Rectal smooth muscle tissue (tissue), 1 donor: ENCODE measurements around the gene FBN1.

Experiments
- H3K27ac ChIP-seq: one replicate; pipeline ENCODE4 v1.7.0; 2013; ENCODE audit warnings: low read depth, low read length, inconsistent platforms
- H3K27me3 ChIP-seq: one replicate; pipeline ENCODE4 v1.7.0; 2013; ENCODE audit warnings: low read length; ENCODE audit not compliant: control insufficient read depth, insufficient read depth
- H3K36me3 ChIP-seq: one replicate; pipeline ENCODE4 v1.7.0; 2013; ENCODE audit warnings: low read length; ENCODE audit not compliant: control insufficient read depth, insufficient read depth
- H3K4me1 ChIP-seq: one replicate; pipeline ENCODE4 v1.7.0; 2013; ENCODE audit warnings: low read length; ENCODE audit not compliant: control insufficient read depth, insufficient read depth
- H3K4me3 ChIP-seq: one replicate; pipeline ENCODE4 v1.7.0; 2013; ENCODE audit warnings: low read length
- H3K9ac ChIP-seq: one replicate; pipeline ENCODE4 v1.7.0; 2013; ENCODE audit warnings: low read length

FBN1 gene

DNA sequence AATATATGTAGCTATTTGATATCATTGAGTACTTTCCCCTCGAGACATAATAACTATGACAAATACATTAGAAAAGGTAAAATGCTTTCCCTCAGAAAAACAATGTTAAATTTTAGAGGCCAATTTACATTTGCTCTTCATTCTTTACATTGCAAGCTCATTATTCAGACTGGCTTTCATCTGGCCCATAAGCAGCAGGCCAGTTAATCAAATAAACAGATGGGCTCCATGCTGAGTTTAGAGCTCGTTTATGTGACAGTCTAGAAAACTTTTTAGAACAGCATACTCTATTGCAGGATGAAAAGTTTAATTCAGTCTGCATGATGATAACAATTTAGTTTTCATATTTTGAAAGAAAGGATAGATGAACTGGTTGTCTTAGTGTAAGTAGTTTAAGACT lies 163.7 kb downstream of the FBN1 start:
- Histone ChIP-seq H3K36me3 (peaks cover 4% of the 10 kb centered on the region), H3K4me3 (no peak overlapping the region), H3K9ac (no peak overlapping the region), H3K27me3 (no peaks in the 10 kb centered on the region), H3K4me1 (no peaks in the 10 kb centered on the region), H3K27ac (no peak overlapping the region)

DNA sequence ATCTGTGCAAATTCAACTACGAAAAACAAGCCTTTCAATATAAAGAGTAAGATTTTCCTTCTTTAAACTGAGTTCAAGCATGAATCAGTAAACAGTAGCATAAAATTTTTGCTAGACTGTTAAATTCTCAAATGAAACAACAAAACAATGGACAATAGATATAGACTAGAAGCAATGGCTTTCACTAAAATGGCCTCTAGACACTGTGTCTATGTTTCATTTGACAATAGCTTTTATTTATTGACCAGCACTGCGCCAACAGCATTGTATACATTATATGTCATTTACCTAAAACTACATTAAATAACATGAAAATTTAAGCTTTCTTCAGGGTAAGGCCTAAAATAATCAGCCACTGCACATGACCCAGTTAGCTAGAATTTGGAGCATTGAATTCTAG lies 165.8 kb downstream of the FBN1 start:
- no peak overlapping the region for H3K4me3 ChIP-seq
- no peak overlapping the region for H3K9ac ChIP-seq
- H3K36me3 ChIP-seq: peaks cover 4% of the 10 kb centered on the region
- no peak overlapping the region for H3K27ac ChIP-seq
- no peaks in the 10 kb centered on the region for H3K27me3 ChIP-seq
- H3K4me1 ChIP-seq: no peaks in the 10 kb centered on the region

DNA sequence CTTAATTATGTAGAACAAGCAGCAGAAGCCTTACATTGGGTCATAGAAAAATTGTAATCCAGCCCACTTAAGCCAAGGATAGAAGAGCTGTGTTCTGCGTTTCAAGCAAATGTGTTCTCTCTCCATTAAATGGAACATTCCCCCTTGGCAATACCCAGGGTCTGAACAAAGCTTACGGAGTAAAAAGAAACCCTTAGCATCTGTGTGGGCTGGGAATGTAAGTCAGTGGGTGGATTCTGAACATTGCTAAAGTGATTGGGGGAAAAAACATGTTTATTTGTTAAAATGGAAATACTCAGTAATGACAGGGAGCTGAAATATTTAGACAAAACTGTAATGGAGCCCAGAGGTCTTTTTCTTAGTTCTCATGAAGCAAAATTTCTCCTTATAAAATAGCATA lies 166.9 kb downstream of the FBN1 start:
- no peaks in the 10 kb centered on the region for H3K4me1 ChIP-seq
- H3K27me3 ChIP-seq: no peaks in the 10 kb centered on the region
- H3K4me3 ChIP-seq: no peak overlapping the region
- no peak overlapping the region for H3K27ac ChIP-seq
- H3K9ac ChIP-seq: no peak overlapping the region
- peaks cover 7% of the 10 kb centered on the region for H3K36me3 ChIP-seq

DNA sequence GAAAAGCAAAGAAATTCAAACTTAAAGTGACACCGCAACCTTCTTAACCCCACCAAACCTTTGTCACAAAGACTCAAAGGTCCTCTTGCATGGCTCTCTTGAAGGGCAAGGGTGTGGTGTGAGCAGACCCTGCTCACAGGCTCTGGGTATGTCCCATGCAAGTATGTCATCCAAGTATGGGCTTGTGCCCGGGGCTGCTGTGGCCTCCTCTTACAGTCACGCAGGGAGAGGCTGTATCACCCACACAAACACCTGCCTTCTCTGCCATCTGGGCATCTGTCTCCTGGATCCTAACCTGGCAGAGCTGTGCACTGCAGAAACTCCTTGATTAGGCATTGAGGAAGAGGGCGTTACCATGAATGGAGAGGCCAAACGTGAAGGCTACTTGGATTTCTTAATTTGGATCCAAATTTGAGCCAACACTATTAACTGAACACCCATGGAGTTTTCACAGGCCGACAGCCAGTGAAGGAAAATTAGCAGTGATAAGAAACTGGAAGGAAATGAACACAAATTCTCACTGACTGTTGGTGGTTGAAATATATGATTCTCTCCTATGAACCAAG lies 167.6 kb downstream of the FBN1 start:
- Histone ChIP-seq H3K9ac (no peak overlapping the region), H3K36me3 (peaks cover 7% of the 10 kb centered on the region), H3K4me1 (no peaks in the 10 kb centered on the region), H3K27me3 (no peaks in the 10 kb centered on the region), H3K27ac (no peak overlapping the region), H3K4me3 (no peak overlapping the region)

DNA sequence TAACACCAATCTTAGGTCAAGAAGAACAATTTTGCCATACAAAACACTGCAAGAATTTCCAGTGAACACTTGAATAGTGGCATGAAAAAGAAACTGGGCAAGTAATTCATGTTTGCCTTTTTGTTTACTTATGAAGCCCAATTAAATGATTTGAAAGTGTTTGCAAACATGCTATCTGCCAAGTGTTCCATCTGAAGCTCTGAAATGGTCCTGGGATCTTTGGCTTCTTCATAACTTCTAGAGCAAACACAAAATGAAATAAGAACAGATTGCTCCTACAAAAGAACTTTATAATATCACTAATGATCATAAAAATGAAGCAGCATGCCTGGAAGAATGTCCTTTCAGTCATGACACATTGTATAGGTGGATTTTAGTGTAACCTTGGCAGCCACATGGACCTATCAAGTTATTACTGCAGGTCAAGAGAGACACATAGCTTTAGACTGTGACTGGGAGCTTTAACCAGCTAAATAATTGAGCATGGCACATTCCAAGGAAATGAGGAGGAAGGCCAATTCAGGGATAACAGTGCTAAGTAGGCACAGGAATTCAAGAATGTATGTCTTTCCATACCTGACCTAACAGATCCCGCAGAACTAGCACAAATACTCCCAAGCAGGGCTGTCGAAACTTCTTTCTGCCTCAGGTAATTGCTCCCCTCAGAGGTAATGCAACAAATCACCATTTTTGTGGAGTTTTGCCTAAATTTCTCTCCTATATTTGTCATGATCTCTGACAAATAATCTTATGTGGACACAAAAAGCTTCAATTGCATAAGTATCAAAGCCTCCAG lies 169.7 kb downstream of the FBN1 start:
- Histone ChIP-seq H3K27ac (no peak overlapping the region), H3K4me1 (no peaks in the 10 kb centered on the region), H3K27me3 (no peaks in the 10 kb centered on the region), H3K36me3 (peaks cover 3% of the 10 kb centered on the region), H3K4me3 (no peak overlapping the region), H3K9ac (no peak overlapping the region)

DNA sequence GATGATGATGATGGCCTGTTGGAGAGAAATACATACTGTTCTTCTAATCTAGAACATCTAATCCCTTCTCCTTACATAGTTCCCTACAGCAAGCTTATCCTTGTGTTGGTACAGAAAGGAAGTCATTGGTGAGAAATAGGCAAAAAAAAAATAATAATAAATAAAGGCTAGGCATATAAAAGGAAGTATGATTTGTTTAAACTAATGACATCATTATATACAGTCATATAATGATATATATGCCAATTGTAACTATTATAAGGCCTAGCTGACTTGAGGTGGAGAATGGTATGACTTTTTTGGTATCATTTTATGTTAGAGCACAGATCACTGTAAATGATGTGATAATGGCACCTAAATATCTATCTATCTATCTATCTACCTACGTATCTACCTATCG lies 171.8 kb downstream of the FBN1 start:
- H3K27ac ChIP-seq: no peak overlapping the region
- H3K9ac ChIP-seq: no peak overlapping the region
- H3K27me3 ChIP-seq: no peaks in the 10 kb centered on the region
- peaks cover 3% of the 10 kb centered on the region for H3K36me3 ChIP-seq
- no peaks in the 10 kb centered on the region for H3K4me1 ChIP-seq
- no peak overlapping the region for H3K4me3 ChIP-seq

DNA sequence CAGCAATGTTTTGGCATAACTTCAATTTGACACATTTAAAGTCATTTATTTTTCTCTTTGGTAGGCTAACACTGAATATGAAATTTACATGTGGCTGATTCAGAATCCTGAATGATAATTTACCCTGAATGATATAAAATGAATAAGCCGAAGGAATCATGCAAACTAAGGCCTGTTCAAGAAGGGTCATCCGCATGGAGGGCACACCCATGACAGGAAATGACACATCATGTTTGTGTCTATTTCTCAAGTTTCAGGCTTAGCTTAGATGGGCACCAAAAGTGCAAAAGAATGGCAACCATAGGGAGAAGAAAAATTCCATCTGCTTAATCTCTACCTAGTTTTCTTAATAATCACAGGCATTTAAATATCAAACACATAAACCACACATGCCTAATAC lies 172.8 kb downstream of the FBN1 start:
- Histone ChIP-seq H3K9ac (no peak overlapping the region), H3K27ac (no peak overlapping the region), H3K4me3 (no peak overlapping the region), H3K27me3 (no peaks in the 10 kb centered on the region), H3K36me3 (peaks cover 3% of the 10 kb centered on the region), H3K4me1 (no peaks in the 10 kb centered on the region)

DNA sequence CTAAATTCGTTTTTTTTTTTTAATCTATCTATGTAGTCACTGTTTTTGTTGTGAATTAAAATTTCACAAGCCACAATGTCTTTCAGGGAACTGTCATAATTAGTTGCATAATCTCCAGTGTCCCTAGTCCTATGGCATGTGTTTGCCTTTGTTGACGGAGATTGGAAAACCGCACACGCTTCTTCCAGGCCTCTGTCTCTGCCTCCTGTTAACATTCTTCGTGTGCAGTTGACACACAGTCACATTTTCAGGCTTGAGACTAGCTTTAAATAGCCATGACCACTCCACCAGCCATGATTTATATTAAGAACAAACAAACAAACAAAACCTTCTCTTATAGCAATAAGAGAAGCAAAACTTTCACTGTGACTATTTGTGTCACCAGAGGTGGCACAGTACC lies 174.4 kb downstream of the FBN1 start:
- Histone ChIP-seq H3K9ac (no peak overlapping the region), H3K4me3 (no peak overlapping the region), H3K27me3 (no peaks in the 10 kb centered on the region), H3K27ac (no peak overlapping the region), H3K36me3 (peaks cover 3% of the 10 kb centered on the region), H3K4me1 (no peaks in the 10 kb centered on the region)

DNA sequence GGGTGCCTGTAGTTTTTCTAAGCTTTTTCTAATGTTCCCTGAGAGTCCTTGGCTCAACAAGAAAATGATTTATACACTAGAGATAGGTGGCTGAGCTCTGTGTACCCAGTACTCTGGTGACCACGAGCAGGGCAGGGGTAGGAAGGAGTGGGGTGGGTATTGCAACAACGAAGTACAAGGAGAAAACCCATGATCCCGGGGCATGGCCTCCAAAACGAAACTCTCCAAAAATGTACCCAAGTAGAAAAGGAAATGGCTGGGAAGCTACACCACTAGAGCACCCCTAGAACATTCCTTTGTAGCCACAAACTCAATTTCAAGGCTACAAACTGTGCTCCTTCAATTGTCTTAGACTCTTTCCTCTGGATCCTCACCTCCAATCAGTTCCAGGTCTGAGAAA lies 175.4 kb downstream of the FBN1 start:
- peaks cover 7% of the 10 kb centered on the region for H3K36me3 ChIP-seq
- H3K9ac ChIP-seq: no peak overlapping the region
- no peak overlapping the region for H3K4me3 ChIP-seq
- no peaks in the 10 kb centered on the region for H3K4me1 ChIP-seq
- no peak overlapping the region for H3K27ac ChIP-seq
- H3K27me3 ChIP-seq: no peaks in the 10 kb centered on the region

DNA sequence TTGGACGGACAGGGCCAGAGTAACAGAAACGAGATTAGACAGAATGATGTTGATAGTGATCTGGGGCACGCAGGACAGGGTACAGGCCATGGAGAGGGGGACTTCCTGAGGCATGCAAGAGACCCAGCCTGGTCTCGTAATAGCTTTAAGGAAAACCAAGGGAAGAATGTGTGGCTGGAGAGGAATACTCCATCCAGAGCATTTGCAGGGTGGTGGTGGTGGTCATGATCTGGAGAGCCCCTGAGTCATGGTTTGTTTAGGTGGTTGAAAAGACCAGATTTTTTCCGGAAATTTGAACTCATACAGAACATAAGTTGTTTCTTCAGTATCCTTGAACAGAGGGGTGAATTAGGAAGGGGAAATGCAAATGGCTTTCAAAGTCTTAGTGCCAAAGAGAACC lies 175.8 kb downstream of the FBN1 start:
- Histone ChIP-seq H3K27ac (no peak overlapping the region), H3K4me1 (no peaks in the 10 kb centered on the region), H3K36me3 (peaks cover 7% of the 10 kb centered on the region), H3K4me3 (no peak overlapping the region), H3K9ac (no peak overlapping the region), H3K27me3 (no peaks in the 10 kb centered on the region)

DNA sequence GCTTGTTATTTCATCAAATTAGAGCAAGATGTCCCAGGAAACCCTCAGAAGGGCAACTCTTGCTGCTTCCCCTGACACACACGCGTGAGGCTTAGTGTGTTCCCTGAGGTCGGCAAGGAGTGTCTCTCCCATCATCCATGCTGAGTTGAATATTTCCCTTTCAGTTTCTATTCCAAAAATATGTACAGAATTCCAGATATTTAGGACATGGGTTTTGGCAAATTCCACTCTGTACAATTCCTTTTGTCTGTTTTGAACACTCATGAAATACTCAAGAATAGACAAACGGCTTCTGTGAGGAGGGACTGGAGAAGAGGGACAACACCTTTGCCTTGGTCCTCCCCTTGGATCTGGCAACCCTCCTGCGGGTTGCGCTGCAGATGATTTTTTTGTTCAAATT lies 176.2 kb downstream of the FBN1 start:
- H3K27me3 ChIP-seq: no peaks in the 10 kb centered on the region
- no peak overlapping the region for H3K9ac ChIP-seq
- H3K36me3 ChIP-seq: peaks cover 7% of the 10 kb centered on the region
- H3K27ac ChIP-seq: no peak overlapping the region
- no peak overlapping the region for H3K4me3 ChIP-seq
- no peaks in the 10 kb centered on the region for H3K4me1 ChIP-seq

DNA sequence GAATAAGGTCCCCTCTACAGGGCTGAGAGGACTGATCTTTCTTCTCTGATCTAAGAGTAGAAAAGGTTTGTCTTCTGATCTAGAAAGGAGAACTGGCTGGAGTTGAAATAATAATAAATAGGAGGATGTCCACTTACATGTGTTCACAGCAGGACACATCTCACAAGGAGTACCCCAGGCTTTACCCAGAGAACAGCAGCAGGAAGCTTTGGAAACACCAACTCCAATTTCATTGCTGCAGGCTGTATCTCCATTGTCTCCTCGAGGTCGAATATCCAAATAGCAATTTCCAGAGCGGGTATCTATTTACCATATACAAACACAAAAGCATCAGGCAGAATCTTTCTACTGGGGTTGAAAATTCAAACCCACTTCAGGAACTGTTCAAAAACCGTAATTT lies 177.7 kb downstream of the FBN1 start:
- H3K36me3 ChIP-seq: peaks cover 4% of the 10 kb centered on the region
- no peak overlapping the region for H3K4me3 ChIP-seq
- no peak overlapping the region for H3K9ac ChIP-seq
- no peaks in the 10 kb centered on the region for H3K27me3 ChIP-seq
- no peak overlapping the region for H3K27ac ChIP-seq
- no peaks in the 10 kb centered on the region for H3K4me1 ChIP-seq

DNA sequence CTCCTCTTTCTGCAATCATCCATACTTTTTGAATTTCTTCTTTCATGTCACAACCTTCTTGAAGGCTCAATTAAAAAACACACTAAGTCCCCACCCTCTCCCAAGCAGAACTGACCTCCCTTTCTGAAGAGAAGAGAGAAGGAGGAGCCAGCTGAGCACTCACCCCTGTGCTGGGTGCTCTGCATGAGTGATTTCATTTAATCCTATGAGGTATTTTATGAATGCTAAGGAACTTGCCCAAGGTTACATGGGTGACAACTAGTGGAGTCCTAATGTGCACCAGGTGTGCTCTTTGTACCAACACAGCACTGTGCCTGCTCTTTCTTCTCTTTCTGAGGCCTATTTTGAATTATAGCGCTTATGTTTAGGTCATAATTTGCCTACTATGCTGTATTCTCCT lies 178.7 kb downstream of the FBN1 start:
- no peaks in the 10 kb centered on the region for H3K4me1 ChIP-seq
- no peak overlapping the region for H3K9ac ChIP-seq
- peaks cover 4% of the 10 kb centered on the region for H3K36me3 ChIP-seq
- no peak overlapping the region for H3K4me3 ChIP-seq
- H3K27ac ChIP-seq: no peak overlapping the region
- no peaks in the 10 kb centered on the region for H3K27me3 ChIP-seq
